SK-N-MC (cell line): Measurements from ENCODE around the gene SH2D2A.

Source experiments
- DNase-seq: peaks from one replicate; pipeline ENCODE4 v3.0.0-alpha.2; 2011; ENCODE audit warnings: low read depth, low spot score
- H3K27ac ChIP-seq: fragments of 200-600 bp; sonication (generic); 2 replicates; pipeline ENCODE4 v1.5.1; 2016; ENCODE audit warnings: mixed run types
- H3K36me3 ChIP-seq: fragments of 200-600 bp; sonication (generic); 2 replicates; pipeline ENCODE4 v1.6.1; 2017; ENCODE audit warnings: antibody characterized with exemption, low read length, mixed read lengths; ENCODE audit not compliant: insufficient read depth
- H3K4me3 ChIP-seq: fragments of 200-600 bp; sonication (generic); 2 replicates; pipeline ENCODE4 v1.5.1; 2016
- H3K9ac ChIP-seq: fragments of 200-600 bp; sonication (generic); 2 replicates; pipeline ENCODE4 v1.8.0; 2017; ENCODE audit warnings: mixed run types, mixed read lengths; ENCODE audit not compliant: insufficient read length
- H3K9me3 ChIP-seq: fragments of 200-600 bp; sonication (generic); 2 replicates; pipeline ENCODE4 v1.6.1; 2017; ENCODE audit warnings: low read depth, mild to moderate bottlenecking, antibody characterized with exemption, low read length, moderate library complexity, mixed read lengths
- EZH2 ChIP-seq: fragments of 200-600 bp; sonication (generic); IDR thresholded peaks from one replicate; pipeline ENCODE4 v1.6.1; 2017; ENCODE audit warnings: antibody characterized with exemption
- FOXP2 ChIP-seq: optimal IDR thresholded peaks from 2 replicates; pipeline ENCODE3; 2011; ENCODE audit warnings: mild to moderate bottlenecking, moderate library complexity; ENCODE audit not compliant: insufficient read depth; ENCODE audit errors: extremely low read length, control extremely low read depth
- POLR2AphosphoS5 ChIP-seq: IDR thresholded peaks from 2 replicates; pipeline ENCODE4 v1.6.1; 2012; ENCODE audit warnings: mild to moderate bottlenecking, low read depth, low read length, borderline replicate concordance

Gene SH2D2A

GRCh38 chr1:156839426-156840109 lies 22.9 kb upstream of the SH2D2A start:
- Histone ChIP-seq H3K4me3 (no peak overlapping the region), H3K9ac (no peak overlapping the region), H3K9me3 (no peaks in the 10 kb centered on the region), H3K36me3 (no peaks in the 10 kb centered on the region), H3K27ac (no peak overlapping the region)
- no peak for TF ChIP-seq FOXP2
- TF ChIP-seq POLR2AphosphoS5, result no peak
- no peak for TF ChIP-seq EZH2
- no peak for DNase-seq

- Histone ChIP-seq H3K27ac (no peak overlapping the region), H3K9me3 (no peaks in the 10 kb centered on the region), H3K4me3 (no peak overlapping the region), H3K36me3 (no peaks in the 10 kb centered on the region), H3K9ac (no peak overlapping the region)
- no peak for DNase-seq
- no peak for TF ChIP-seq EZH2
- no peak for TF ChIP-seq FOXP2
- TF ChIP-seq POLR2AphosphoS5, result no peak
Observed at GRCh38 chr1:156838972-156839371, 22.3 kb upstream of the SH2D2A start.

GRCh38 chr1:156836892-156837291 lies 20.2 kb upstream of the SH2D2A start:
- DNase-seq, result no peak

GRCh38 chr1:156836041-156836654 lies 19.5 kb upstream of the SH2D2A start:
- H3K9ac ChIP-seq, result no peak overlapping the region
- no peaks in the 10 kb centered on the region for H3K36me3 ChIP-seq
- H3K4me3 ChIP-seq, result no peak overlapping the region
- no peak overlapping the region for H3K27ac ChIP-seq
- no peak for TF ChIP-seq POLR2AphosphoS5
- H3K9me3 ChIP-seq, result no peaks in the 10 kb centered on the region
- DNase-seq, result no peak

More at GRCh38 chr1:156836892-156837291, 20.2 kb upstream of the SH2D2A start:
- Histone ChIP-seq H3K4me3 (no peak overlapping the region), H3K9ac (no peak overlapping the region), H3K36me3 (no peaks in the 10 kb centered on the region), H3K9me3 (no peaks in the 10 kb centered on the region), H3K27ac (no peak overlapping the region)
- TF ChIP-seq POLR2AphosphoS5 (no peak), EZH2 (no peak), FOXP2 (no peak)

- no peak for TF ChIP-seq POLR2AphosphoS5
- TF ChIP-seq EZH2, result no peak
- TF ChIP-seq FOXP2, result no peak
- no peak for DNase-seq
- Histone ChIP-seq H3K4me3 (no peak overlapping the region), H3K9ac (no peak overlapping the region), H3K9me3 (no peaks in the 10 kb centered on the region), H3K36me3 (no peaks in the 10 kb centered on the region), H3K27ac (no peak overlapping the region)
Observed at GRCh38 chr1:156834322-156834721, 17.7 kb upstream of the SH2D2A start.

- Histone ChIP-seq H3K9me3 (no peaks in the 10 kb centered on the region), H3K27ac (no peak overlapping the region), H3K9ac (no peak overlapping the region), H3K4me3 (no peak overlapping the region), H3K36me3 (no peaks in the 10 kb centered on the region)
- no peak for DNase-seq
- TF ChIP-seq FOXP2 (no peak), POLR2AphosphoS5 (no peak), EZH2 (no peak)
Observed at GRCh38 chr1:156833603-156834002, 17.0 kb upstream of the SH2D2A start.

- Histone ChIP-seq H3K36me3 (no peaks in the 10 kb centered on the region), H3K9me3 (no peaks in the 10 kb centered on the region), H3K27ac (no peak overlapping the region), H3K9ac (no peak overlapping the region), H3K4me3 (no peak overlapping the region)
- no peak for DNase-seq
- TF ChIP-seq EZH2, result no peak
- TF ChIP-seq FOXP2, result no peak
- TF ChIP-seq POLR2AphosphoS5, result no peak
Observed at GRCh38 chr1:156832434-156832833, 15.8 kb upstream of the SH2D2A start.

- Histone ChIP-seq H3K4me3 (no peak overlapping the region), H3K9ac (no peak overlapping the region), H3K9me3 (no peaks in the 10 kb centered on the region), H3K36me3 (no peaks in the 10 kb centered on the region), H3K27ac (no peak overlapping the region)
- no peak for DNase-seq
- TF ChIP-seq EZH2, result no peak
- TF ChIP-seq POLR2AphosphoS5, result no peak
- no peak for TF ChIP-seq FOXP2
Observed at GRCh38 chr1:156828400-156829124, 11.9 kb upstream of the SH2D2A start.
